GM19023 (cell line): ENCODE measurements around the gene ATP5IF1.

Experiments used
- ATAC-seq: cut with Tn5 transposase; IDR thresholded peaks from one replicate; pipeline ENCODE4 v1.9.1; 2021; ENCODE audit warnings: mild to moderate bottlenecking, moderate library complexity; ENCODE audit not compliant: unreplicated experiment

Gene ATP5IF1

GRCh38 chr1:28264897-28265296 is 29.0 kb downstream of the ATP5IF1 start:
- no peak for ATAC-seq

DNA sequence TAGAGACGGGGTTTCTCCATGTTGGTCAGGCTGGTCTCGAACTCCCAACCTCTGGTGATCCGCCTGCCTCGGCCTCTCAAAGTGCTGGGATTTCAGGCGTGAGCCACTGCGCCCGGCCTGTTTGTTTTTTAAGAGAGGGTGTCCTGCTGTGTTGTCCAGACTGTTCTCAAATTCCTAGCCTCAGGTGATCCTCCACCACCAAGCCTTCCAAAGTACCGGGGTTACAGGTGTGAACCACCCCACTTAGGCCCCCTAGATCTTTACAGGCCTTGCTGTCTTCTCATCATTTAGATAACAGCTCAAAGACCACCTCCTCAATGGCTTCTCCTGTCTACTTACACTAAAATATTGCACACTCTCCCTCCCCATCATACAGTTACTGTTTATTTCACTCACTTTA is 29.7 kb downstream of the ATP5IF1 start:
- ATAC-seq: no peak

GRCh38 chr1:28266920-28267322 is 31.0 kb downstream of the ATP5IF1 start:
- no peak for ATAC-seq

- no peak for ATAC-seq
Measured at GRCh38 chr1:28267633-28268032, 31.7 kb downstream of the ATP5IF1 start.

GRCh38 chr1:28269529-28269928 is 33.6 kb downstream of the ATP5IF1 start:
- ATAC-seq: no peak

DNA sequence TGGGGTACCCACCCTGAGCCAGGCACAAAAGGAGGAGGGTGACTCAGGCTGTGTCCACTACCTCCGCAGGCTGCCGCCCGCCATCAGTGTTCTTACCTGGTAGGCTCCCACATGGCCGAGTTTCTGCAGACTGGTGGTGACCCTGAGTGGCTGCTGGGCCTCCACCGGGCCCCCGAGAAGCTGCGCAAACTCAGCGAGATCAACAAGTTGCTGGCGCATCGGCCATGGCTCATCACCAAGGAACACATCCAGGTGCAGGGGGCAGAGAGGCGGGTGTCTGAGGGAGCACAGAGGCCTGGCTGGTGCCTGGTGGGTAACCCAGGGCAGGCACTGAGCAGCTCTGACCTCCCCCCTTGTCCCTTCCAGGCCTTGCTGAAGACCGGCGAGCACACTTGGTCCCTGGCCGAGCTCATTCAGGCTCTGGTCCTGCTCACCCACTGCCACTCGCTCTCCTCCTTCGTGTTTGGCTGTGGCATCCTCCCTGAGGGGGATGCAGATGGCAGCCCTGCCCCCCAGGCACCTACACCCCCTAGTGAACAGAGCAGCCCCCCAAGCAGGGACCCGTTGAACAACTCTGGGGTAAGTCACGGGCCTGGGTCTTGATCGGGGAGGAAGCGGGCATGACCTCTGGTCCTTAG is 36.4 kb downstream of the ATP5IF1 start:
- ATAC-seq: no peak

DNA sequence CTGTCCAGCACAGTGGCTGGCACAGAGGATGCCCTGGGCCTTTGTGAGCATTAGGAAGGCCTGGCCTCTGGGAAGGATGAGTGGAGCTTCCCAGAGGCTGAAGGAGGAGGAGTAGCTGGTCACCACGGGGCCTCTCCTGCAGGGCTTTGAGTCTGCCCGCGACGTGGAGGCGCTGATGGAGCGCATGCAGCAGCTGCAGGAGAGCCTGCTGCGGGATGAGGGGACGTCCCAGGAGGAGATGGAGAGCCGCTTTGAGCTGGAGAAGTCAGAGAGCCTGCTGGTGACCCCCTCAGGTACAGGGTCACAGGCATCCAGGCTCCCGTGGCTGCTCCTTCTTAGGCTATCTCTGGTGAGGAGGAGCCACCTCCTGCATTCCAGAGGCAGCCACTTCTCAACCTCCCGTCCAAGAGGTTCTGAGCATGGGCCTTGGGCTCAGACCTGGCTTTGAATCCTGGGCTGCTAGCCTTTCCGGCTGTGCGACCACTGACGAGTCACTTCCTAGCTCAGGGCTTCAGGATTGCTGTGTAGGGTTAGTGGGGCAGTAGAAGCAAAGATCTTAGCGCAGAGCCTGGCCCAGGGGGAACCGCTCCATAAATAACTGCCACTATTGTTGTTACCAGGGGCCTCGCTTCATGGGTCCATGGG is 37.4 kb downstream of the ATP5IF1 start:
- no peak for ATAC-seq

- no peak for ATAC-seq
Measured at GRCh38 chr1:28278763-28279162, 42.8 kb downstream of the ATP5IF1 start.

DNA sequence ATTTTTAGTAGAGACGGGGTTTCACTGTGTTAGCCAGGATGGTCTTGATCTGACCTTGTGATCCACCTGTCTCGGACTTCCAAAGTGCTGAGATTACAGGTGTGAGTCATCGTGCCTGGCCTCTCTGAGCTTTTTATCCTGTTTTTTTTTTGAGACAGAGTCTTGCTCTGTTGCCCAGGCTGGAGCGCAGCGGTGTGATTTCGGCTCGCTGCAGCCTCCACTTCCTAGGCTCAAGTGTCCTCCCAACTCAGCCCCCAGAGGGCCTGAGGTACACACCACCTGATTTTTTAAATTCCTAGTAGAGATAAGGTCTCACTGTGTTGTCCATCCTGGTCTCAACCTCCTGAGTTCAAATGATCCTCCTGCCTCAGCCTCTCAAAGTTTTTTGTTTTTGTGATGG is 43.8 kb downstream of the ATP5IF1 start:
- no peak for ATAC-seq

DNA sequence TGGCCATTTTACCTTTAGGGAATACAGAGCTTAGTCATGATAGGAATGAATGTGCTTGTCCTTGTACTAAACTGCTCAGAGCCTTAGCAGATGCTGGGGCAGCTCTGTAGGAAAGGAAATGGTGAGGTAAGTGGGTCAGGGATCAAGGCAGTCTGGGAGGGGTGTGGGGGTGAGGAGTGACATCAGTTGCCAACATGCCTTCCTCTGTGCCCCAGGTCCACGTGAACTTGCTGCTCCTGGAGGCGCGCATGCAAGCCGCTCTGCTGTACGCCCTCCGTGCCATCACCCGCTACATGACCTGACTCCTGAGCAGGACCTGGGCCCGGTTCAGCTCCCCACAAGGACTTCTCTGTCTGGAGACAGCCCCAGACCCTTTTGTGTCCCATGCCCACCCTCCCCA is 44.6 kb downstream of the ATP5IF1 start:
- ATAC-seq: no peak

DNA sequence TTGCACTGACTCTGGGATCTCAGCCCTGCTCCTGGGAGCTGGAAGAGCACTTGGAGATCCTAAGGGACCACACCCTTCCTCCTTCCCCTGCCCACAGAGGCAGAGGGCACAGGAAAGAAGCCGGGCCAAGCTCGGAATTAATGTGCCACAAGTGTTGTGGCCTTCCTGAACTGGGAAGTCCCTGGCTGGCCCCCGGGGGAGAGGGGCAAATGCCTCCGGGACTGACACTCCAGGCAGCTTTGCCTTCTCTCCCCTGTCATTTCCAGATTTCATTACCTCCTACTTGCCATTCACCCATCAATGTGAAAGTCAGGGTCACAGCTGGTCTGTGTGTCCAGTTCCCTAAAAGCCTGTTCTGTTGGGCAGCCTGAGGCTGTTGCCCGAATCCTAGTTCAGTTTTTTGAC is 45.1 kb downstream of the ATP5IF1 start:
- no peak for ATAC-seq

DNA sequence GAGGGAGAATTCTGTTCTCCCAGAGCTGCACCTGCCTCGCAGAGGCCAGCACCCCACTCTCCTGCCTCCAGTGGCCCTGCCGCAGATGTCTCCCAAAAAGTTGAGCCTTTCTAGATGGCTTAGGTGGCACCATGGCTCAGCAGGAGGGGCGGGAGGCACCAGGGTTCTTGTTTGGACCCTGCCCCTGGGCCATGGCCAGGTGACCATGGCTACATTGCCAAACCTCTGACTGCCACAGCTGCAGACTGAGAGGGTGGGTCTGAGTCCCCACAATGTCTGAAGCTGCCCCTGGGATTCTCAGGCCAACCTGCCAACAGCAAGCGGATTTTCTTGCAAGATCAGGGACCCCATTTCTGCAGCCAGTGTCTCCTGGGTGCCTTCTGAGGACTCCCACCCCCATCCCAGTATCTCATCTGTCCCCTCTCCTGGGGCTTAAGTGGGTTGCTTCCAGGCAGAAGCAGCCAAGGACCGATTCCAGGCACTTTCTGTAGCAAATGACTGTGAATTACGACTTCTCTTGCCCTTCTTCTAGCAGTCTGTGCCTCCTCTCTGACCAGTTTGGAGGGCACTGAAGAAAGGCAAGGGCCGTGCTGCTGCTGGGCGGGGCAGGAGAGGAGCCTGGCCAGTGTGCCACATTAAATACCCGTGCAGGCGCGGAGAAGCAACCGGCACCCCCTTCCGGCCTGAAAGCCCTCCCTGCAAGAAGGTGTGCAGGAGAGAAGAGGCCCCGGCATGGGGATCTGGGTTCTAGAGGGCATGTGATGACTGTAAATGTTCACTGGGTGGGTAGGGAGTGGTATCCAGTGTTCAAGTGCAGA is 45.9 kb downstream of the ATP5IF1 start:
- ATAC-seq: no peak

- no peak for ATAC-seq
Measured at GRCh38 chr1:28282426-28283407, 46.8 kb downstream of the ATP5IF1 start.

- no peak for ATAC-seq
Measured at GRCh38 chr1:28286111-28286510, 50.2 kb downstream of the ATP5IF1 start.
